ENCODE data around the gene DPAGT1.

GRCh38 chr11:119145551-119145950 lies 43.9 kb upstream of the DPAGT1 start:
- no peak for TF ChIP-seq CTCF (IDR thresholded peaks at IDR 0.05 in 2 of 3, conservative IDR thresholded peaks at IDR 0.05 in 1 of 3; ENCODE audit: borderline replicate concordance in 1 of 3, insufficient read depth in 1 of 3, low read depth in 2 of 3, low read length in 2 of 3)
- no peak for TF ChIP-seq CBX3 (IDR thresholded peaks at IDR 0.05; ENCODE audit: low read depth)
- no peak for TF ChIP-seq RAD21 (IDR thresholded peaks at IDR 0.05; ENCODE audit: low read depth)
- TF ChIP-seq ZBTB33 (IDR thresholded peaks at IDR 0.05; ENCODE audit: extremely low read depth, insufficient replicate concordance, low read length), result no peak
- no peak for TF ChIP-seq POLR2A (IDR thresholded peaks at IDR 0.05; ENCODE audit: borderline replicate concordance, extremely low read depth, insufficient read depth, insufficient read length)
- no peak for TF ChIP-seq POLR2AphosphoS5 (IDR thresholded peaks at IDR 0.05; ENCODE audit: low read depth, low read length)
- no peak for TF ChIP-seq YY1 (IDR thresholded peaks at IDR 0.05; ENCODE audit: extremely low read depth, insufficient replicate concordance, low read depth, low read length)
- no peak for TF ChIP-seq MAX (IDR thresholded peaks at IDR 0.05)
- no peak for TF ChIP-seq SIN3A (IDR thresholded peaks at IDR 0.05; ENCODE audit: low read depth)
